ENCODE results near the gene PPDPF.

The PPDPF gene

GRCh38 chr20:63567386-63568169 lies 47.0 kb downstream of the PPDPF start:
- no peak for ATAC-seq

GRCh38 chr20:63568170-63568981 lies 47.8 kb downstream of the PPDPF start:
- TF ChIP-seq PPARA (CRISPR knock-in tag; IDR thresholded peaks at IDR 0.05; ENCODE audit: borderline replicate concordance) (no peak), ZNF8 (CRISPR knock-in tag; IDR thresholded peaks at IDR 0.05) (no peak)
- no peak for ATAC-seq

More at GRCh38 chr20:63567386-63568169, 47.0 kb downstream of the PPDPF start:
- TF ChIP-seq TOX (CRISPR knock-in tag; IDR thresholded peaks at IDR 0.05; ENCODE audit: borderline replicate concordance) (no peak), GLIS3 (CRISPR knock-in tag; IDR thresholded peaks at IDR 0.05) (no peak), ZNF565 (CRISPR knock-in tag; conservative IDR thresholded peaks at IDR 0.05; ENCODE audit: low read depth) (no peak), RARB (CRISPR knock-in tag; IDR thresholded peaks at IDR 0.05) (no peak), SNAI2 (CRISPR knock-in tag; IDR thresholded peaks at IDR 0.05) (no peak), ARNTL (CRISPR knock-in tag; IDR thresholded peaks at IDR 0.05; ENCODE audit: borderline replicate concordance, low read depth) (no peak), POU6F1 (CRISPR knock-in tag; IDR thresholded peaks at IDR 0.05; ENCODE audit: borderline replicate concordance, low read depth) (no peak), ZNF8 (CRISPR knock-in tag; IDR thresholded peaks at IDR 0.05) (no peak), ZC3H10 (CRISPR knock-in tag; IDR thresholded peaks at IDR 0.05) (no peak), OSR1 (CRISPR knock-in tag; IDR thresholded peaks at IDR 0.05) (no peak), ZFP30 (CRISPR knock-in tag; IDR thresholded peaks at IDR 0.05) (no peak)
- TF ChIP-seq, protein P1, sequence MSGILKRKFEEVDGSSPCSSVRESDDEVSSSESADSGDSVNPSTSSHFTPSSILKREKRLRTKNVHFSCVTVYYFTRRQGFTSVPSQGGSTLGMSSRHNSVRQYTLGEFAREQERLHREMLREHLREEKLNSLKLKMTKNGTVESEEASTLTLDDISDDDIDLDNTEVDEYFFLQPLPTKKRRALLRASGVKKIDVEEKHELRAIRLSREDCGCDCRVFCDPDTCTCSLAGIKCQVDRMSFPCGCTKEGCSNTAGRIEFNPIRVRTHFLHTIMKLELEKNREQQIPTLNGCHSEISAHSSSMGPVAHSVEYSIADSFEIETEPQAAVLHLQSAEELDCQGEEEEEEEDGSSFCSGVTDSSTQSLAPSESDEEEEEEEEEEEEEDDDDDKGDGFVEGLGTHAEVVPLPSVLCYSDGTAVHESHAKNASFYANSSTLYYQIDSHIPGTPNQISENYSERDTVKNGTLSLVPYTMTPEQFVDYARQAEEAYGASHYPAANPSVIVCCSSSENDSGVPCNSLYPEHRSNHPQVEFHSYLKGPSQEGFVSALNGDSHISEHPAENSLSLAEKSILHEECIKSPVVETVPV (CRISPR knock-in tag; IDR thresholded peaks at IDR 0.05) = no peak

- no peak for ATAC-seq
- TF ChIP-seq, protein P2, sequence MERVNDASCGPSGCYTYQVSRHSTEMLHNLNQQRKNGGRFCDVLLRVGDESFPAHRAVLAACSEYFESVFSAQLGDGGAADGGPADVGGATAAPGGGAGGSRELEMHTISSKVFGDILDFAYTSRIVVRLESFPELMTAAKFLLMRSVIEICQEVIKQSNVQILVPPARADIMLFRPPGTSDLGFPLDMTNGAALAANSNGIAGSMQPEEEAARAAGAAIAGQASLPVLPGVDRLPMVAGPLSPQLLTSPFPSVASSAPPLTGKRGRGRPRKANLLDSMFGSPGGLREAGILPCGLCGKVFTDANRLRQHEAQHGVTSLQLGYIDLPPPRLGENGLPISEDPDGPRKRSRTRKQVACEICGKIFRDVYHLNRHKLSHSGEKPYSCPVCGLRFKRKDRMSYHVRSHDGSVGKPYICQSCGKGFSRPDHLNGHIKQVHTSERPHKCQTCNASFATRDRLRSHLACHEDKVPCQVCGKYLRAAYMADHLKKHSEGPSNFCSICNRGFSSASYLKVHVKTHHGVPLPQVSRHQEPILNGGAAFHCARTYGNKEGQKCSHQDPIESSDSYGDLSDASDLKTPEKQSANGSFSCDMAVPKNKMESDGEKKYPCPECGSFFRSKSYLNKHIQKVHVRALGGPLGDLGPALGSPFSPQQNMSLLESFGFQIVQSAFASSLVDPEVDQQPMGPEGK (CRISPR knock-in tag; IDR thresholded peaks at IDR 0.05; ENCODE audit: borderline replicate concordance) = no peak
- TF ChIP-seq ESRRG (CRISPR knock-in tag; IDR thresholded peaks at IDR 0.05) (no peak), TOX (CRISPR knock-in tag; IDR thresholded peaks at IDR 0.05; ENCODE audit: borderline replicate concordance) (no peak), TSHZ2 (CRISPR knock-in tag; IDR thresholded peaks at IDR 0.05) (no peak), RARB (CRISPR knock-in tag; IDR thresholded peaks at IDR 0.05) (no peak), ZNF565 (CRISPR knock-in tag; conservative IDR thresholded peaks at IDR 0.05; ENCODE audit: low read depth) (no peak), POU6F1 (CRISPR knock-in tag; IDR thresholded peaks at IDR 0.05; ENCODE audit: borderline replicate concordance, low read depth) (no peak), ZNF8 (CRISPR knock-in tag; IDR thresholded peaks at IDR 0.05) (no peak), SNAI2 (CRISPR knock-in tag; IDR thresholded peaks at IDR 0.05) (no peak), OSR1 (CRISPR knock-in tag; IDR thresholded peaks at IDR 0.05) (no peak)
Measured at GRCh38 chr20:63568986-63569949, 48.7 kb downstream of the PPDPF start.
